Myocyte (in vitro differentiated cells): ENCODE data around the gene CPA2. TPM values are rescaled to one million over a fixed set of nuclear protein-coding genes. Genes with fewer than 3 reads are reported as not detected.
A peak's percentile ranks its signal among the peaks of the same experiment; 100 is the strongest.

Experiments
- DNase-seq: peaks from one replicate; pipeline ENCODE4 v3.0.0-alpha.2; 2012; ENCODE audit warnings: low read depth
- total RNA-seq: library from RNA; depleted of rRNA; stranded (reverse); fragments of >200 nt; gene quantifications from 2 replicates; pipeline ENCODE4 v1.2.3, GENCODE V29; 2014

CPA2 gene
- total RNA-seq, 1 donor from 2014 or later, result not detected

GRCh38 chr7:130254555-130254954, 12.1 kb upstream of the CPA2 start:
- no peak for DNase-seq

- DNase-seq, result no peak
Observed at GRCh38 chr7:130256704-130257103, 10.0 kb upstream of the CPA2 start.

- no peak for DNase-seq
Observed at GRCh38 chr7:130258494-130259078, 8.1 kb upstream of the CPA2 start.

GRCh38 chr7:130262448-130262847, 4.2 kb upstream of the CPA2 start:
- no peak for DNase-seq

GRCh38 chr7:130263130-130263529, 3.5 kb upstream of the CPA2 start:
- no peak for DNase-seq

GRCh38 chr7:130266961-130267321, 278 bp downstream of the CPA2 start:
- no peak for DNase-seq

GRCh38 chr7:130268463-130269317, 2.0 kb downstream of the CPA2 start:
- no peak for DNase-seq

- DNase-seq, result no peak
Observed at GRCh38 chr7:130269318-130269694, 2.6 kb downstream of the CPA2 start.

GRCh38 chr7:130270947-130271800, 4.5 kb downstream of the CPA2 start:
- no peak for DNase-seq

- no peak for DNase-seq
Observed at GRCh38 chr7:130272381-130273080, 5.9 kb downstream of the CPA2 start.

- DNase-seq, result no peak
Observed at GRCh38 chr7:130273081-130273932, 6.6 kb downstream of the CPA2 start.

GRCh38 chr7:130273933-130274255, 7.2 kb downstream of the CPA2 start:
- no peak for DNase-seq

GRCh38 chr7:130274296-130274695, 7.6 kb downstream of the CPA2 start:
- DNase-seq, result no peak

- DNase-seq, result no peak
Observed at GRCh38 chr7:130274983-130275591, 8.4 kb downstream of the CPA2 start.

- no peak for DNase-seq
Observed at GRCh38 chr7:130275826-130276297, 9.2 kb downstream of the CPA2 start.

GRCh38 chr7:130276796-130277762, 10.4 kb downstream of the CPA2 start:
- DNase-seq, result peak; percentile 88

GRCh38 chr7:130277763-130278643, 11.3 kb downstream of the CPA2 start:
- peak; percentile 77 for DNase-seq

GRCh38 chr7:130278860-130279259, 12.2 kb downstream of the CPA2 start:
- DNase-seq, result no peak
